ENCODE results near the gene PARP15.

GRCh38 chr3:122538956-122539490 lies 38.4 kb upstream of the PARP15 start:
- no peak for TF ChIP-seq CTCF (IDR thresholded peaks at IDR 0.05)
- TF ChIP-seq POLR2A (IDR thresholded peaks at IDR 0.05) = no peak
